HG03558 (cell line): ENCODE measurements around the gene LUZP1.
"Not testable (repeated sequence)": the region's sequence is repeated elsewhere in the genome, so short reads cannot be mapped to it uniquely, and the experiment has no call there.

Experiments used
- ATAC-seq: cut with Tn5 transposase; IDR thresholded peaks from one replicate; pipeline ENCODE4 v1.9.1; 2021; ENCODE audit warnings: moderate number of reproducible peaks; ENCODE audit not compliant: unreplicated experiment; ENCODE audit errors: extremely low read depth

LUZP1 gene

GRCh38 chr1:23191199-23191598 is 22.5 kb upstream of the LUZP1 start:
- no peak for ATAC-seq

- not testable (repeated sequence) for ATAC-seq
Observed at GRCh38 chr1:23188936-23189452, 20.3 kb upstream of the LUZP1 start.

GRCh38 chr1:23188434-23188884 is 19.8 kb upstream of the LUZP1 start:
- ATAC-seq = no peak

- no peak for ATAC-seq
Observed at GRCh38 chr1:23187637-23188036, 19.0 kb upstream of the LUZP1 start.

GRCh38 chr1:23185381-23185780 is 16.7 kb upstream of the LUZP1 start:
- ATAC-seq = no peak

- ATAC-seq = no peak
Observed at GRCh38 chr1:23184212-23184934, 15.7 kb upstream of the LUZP1 start.

- no peak for ATAC-seq
Observed at GRCh38 chr1:23179862-23180261, 11.2 kb upstream of the LUZP1 start.

GRCh38 chr1:23178950-23179349 is 10.3 kb upstream of the LUZP1 start:
- no peak for ATAC-seq

- no peak for ATAC-seq
Observed at GRCh38 chr1:23178414-23178813, 9.8 kb upstream of the LUZP1 start.

GRCh38 chr1:23177438-23178380 is 9.1 kb upstream of the LUZP1 start:
- ATAC-seq = no peak

- no peak for ATAC-seq
Observed at GRCh38 chr1:23177031-23177430, 8.4 kb upstream of the LUZP1 start.

- ATAC-seq = no peak
Observed at GRCh38 chr1:23174426-23175110, 5.9 kb upstream of the LUZP1 start.

GRCh38 chr1:23171181-23171755 is 2.6 kb upstream of the LUZP1 start:
- ATAC-seq = no peak

- no peak for ATAC-seq
Observed at GRCh38 chr1:23169727-23170335, 1.2 kb upstream of the LUZP1 start.

GRCh38 chr1:23169195-23169575 is 529 bp upstream of the LUZP1 start:
- no peak for ATAC-seq

- ATAC-seq = no peak
Observed at GRCh38 chr1:23168079-23168444, 594 bp downstream of the LUZP1 start.

- ATAC-seq = no peak
Observed at GRCh38 chr1:23167353-23168078, 1.1 kb downstream of the LUZP1 start.

GRCh38 chr1:23166854-23167253 is 1.8 kb downstream of the LUZP1 start:
- ATAC-seq = no peak

GRCh38 chr1:23163395-23163794 is 5.3 kb downstream of the LUZP1 start:
- no peak for ATAC-seq
